ENCODE measurements around the gene USP9X. TPM values are rescaled to one million over a fixed set of nuclear protein-coding genes. Genes with fewer than 3 reads are reported as not detected.

Gene USP9X
- total and polyA plus RNA-seq, 10 donors: 8.0 to 116 (median 87.5) TPM

GRCh38 chrX:41265615-41266014 is 180.4 kb downstream of the USP9X start:
- peak overlapping the region in 3 of 8 donors; percentile 14 to 48 (median 21) for H3K4me3 ChIP-seq
- no peak overlapping the region for H3K27ac ChIP-seq
- peaks cover 0 to 8% (median 0%) of the 10 kb centered on the region in 8 donors for H3K9me3 ChIP-seq
- H3K27me3 ChIP-seq (replicated peaks in 1 of 7): peaks cover 0 to 4% (median 0%) of the 10 kb centered on the region in 7 donors
- peaks cover 0 to 11% (median 1%) of the 10 kb centered on the region in 6 donors for H3K4me1 ChIP-seq
- no peaks in the 10 kb centered on the region for H3K36me3 ChIP-seq
- WGBS, 5 donors: 3 to 33% (median 29%) methylated on average over 7 to 8 of the region's 8 CpGs
- intact Hi-C loops (cut with DNase I; ENCODE audit: low total_unique reads): no loop called here
- DNase-seq: no peak
- TF ChIP-seq CTCF (IDR thresholded peaks at IDR 0.05 in 8 of 11, conservative IDR thresholded peaks at IDR 0.05 in 3 of 11): no peak
- TF ChIP-seq POLR2AphosphoS5 (IDR thresholded peaks at IDR 0.05): no peak

- H3K36me3 ChIP-seq: no peaks in the 10 kb centered on the region
- no peak for DNase-seq
- TF ChIP-seq POLR2AphosphoS5 (IDR thresholded peaks at IDR 0.05): no peak
- no peak for TF ChIP-seq POLR2A (IDR thresholded peaks at IDR 0.05)
- no peak for TF ChIP-seq CTCF (IDR thresholded peaks at IDR 0.05 in 8 of 11, conservative IDR thresholded peaks at IDR 0.05 in 3 of 11)
- H3K4me3 ChIP-seq: no peak overlapping the region
- no peaks in the 10 kb centered on the region for H3K9me3 ChIP-seq
- WGBS, 5 donors: 62 to 84% (median 67%) methylated on average over 2 of the region's 2 CpGs
- H3K27me3 ChIP-seq (replicated peaks in 1 of 7): peaks cover 0 to 21% (median 0%) of the 10 kb centered on the region in 7 donors
- peaks cover 5 to 15% (median 12%) of the 10 kb centered on the region in 6 donors for H3K4me1 ChIP-seq
- H3K27ac ChIP-seq: no peak overlapping the region
- intact Hi-C loops (cut with DNase I; ENCODE audit: low total_unique reads): no loop called here
These were observed 188.4 kb downstream of the USP9X start for GRCh38 chrX:41273638-41274037.

- DNase-seq: peak; percentile 87
- peak overlapping the region in 6 of 8 donors; percentile 11 to 78 (median 52) for H3K27ac ChIP-seq
- H3K36me3 ChIP-seq: no peaks in the 10 kb centered on the region
- intact Hi-C loops (cut with DNase I; ENCODE audit: low total_unique reads): no loop called here
- H3K9me3 ChIP-seq: no peaks in the 10 kb centered on the region
- H3K4me3 ChIP-seq: peak overlapping the region; percentile 31 to 73 (median 46)
- peaks cover 0 to 21% (median 0%) of the 10 kb centered on the region in 7 donors for H3K27me3 ChIP-seq (replicated peaks in 1 of 7)
- peaks cover 5 to 15% (median 12%) of the 10 kb centered on the region in 6 donors for H3K4me1 ChIP-seq
- 0 to 4% (median 1%) methylated on average over 8 to 54 of the region's 54 CpGs for WGBS, 5 donors
- TF ChIP-seq POLR2AphosphoS5 (IDR thresholded peaks at IDR 0.05) (peak; percentile 10 to 46 (median 46)), CTCF (IDR thresholded peaks at IDR 0.05 in 8 of 11, conservative IDR thresholded peaks at IDR 0.05 in 3 of 11) (peak in 9 of 11 experiments; percentile 17 to 61 (median 50)), POLR2A (IDR thresholded peaks at IDR 0.05) (no peak)
These were observed 190.7 kb downstream of the USP9X start for GRCh38 chrX:41275661-41276609.

All from spleen (tissue), 11 donors.